Measurements from ENCODE around the gene INPP5B.
"Not testable (repeated sequence)": the region's sequence is repeated elsewhere in the genome, so short reads cannot be mapped to it uniquely, and the experiment has no call there.

The INPP5B gene

GRCh38 chr1:37946703-37947360 is at the start of gene INPP5B:
Gene INPP5B (minus strand): TSS chr1:37947053. CDS start chr1:37946308, 745 bp downstream.
- DNase-seq = peak; percentile 84

DNA sequence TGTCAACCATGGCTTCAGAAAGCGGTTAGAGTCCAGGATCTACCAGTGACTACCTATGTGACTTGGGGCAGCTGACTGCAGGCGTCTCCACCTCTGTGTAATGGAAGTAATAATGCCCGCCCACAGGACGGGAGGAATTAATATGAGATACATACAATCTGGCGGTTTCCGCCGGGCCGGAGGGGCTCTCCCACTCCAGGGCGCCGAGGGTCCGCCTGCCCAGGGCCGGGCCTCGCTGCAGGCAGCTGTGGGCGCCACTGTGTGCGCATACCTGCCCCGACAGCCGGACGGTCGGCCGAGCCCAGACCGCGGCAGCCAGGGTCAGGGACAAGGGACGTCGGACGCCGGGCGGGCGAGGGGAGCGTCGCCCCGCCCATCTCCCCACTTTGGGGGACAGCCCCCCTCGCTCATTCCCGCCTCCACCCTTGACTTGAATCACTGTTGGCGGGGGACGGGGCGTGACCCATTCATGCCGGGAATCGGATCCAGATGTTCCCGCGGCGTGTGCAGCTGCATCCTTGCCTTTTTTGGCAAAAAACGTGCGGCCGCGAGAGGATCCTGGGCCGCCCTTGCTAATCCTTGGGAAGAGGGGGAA is 49.0 kb upstream of the INPP5B start:
- peak; percentile 32 for DNase-seq

GRCh38 chr1:37994886-37995566 is 48.2 kb upstream of the INPP5B start:
- peak; percentile 33 for DNase-seq

DNA sequence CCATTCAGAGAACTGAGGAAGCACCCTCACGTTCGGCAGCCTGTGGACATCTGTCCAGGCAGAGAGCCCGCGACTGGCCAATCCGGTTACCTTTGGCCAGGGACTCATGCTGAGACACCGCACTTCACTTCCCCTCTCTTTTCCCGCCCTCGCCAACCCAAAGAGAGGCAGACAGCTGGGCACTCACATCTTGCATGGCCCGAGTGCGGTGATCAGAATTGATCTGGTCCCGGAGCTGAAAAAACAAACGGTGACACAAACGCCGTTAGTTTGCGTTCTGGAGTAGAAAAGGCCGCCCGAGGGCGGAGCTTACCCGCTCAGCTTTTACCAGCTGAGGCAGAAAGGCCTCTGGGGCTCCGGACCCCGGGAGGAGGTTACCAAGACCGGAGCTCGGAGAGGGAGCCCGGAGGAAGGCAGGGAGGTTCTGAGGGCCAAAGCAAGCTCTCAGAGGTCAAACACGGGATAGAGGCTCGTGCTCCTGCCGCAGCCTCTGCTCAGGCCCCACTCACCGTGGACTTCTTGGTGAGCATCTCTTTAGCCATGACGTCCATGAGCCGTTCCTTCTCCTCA is 42.6 kb upstream of the INPP5B start:
- peak; percentile 60 for DNase-seq

DNA sequence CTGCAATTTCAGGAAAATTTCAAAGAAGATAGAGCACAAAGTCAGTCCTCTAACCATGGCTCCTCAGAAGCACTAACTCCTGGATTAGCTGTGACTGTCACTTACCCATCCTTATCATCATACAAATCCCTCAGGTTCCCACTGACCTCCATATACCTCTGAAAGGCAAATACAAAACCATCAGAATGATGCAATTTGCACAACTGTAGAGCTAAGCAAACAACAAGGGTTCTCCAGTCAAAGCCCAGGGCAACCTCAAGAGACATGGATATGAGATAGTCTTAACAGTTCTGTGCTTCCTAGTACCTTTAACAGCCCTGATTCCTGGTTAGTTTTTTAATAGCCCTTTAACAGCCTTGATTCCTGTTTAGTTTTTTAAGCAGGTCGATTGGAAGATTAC is 40.8 kb upstream of the INPP5B start:
- DNase-seq = no peak

- no peak for DNase-seq
Measured at GRCh38 chr1:37983546-37983945, 36.7 kb upstream of the INPP5B start.

DNA sequence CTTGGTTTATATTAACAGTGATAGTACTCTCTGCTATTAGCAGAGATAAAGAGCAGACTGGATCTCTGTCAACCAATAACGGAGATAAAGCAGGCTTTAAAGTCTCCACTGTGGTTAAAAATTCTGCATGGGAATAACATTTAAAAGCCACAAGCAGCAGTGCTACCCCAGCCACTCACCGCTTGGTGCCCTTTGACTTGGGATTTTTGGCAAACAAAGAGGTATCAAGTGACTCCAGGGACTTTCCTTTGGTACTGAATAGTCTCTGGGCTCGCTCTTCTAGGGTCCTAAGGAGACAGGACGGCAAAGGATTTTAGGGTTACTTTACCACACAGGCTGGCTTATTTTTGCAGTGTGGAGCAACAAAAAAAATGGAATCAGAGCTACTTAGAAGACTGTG is 31.7 kb upstream of the INPP5B start:
- no peak for DNase-seq

GRCh38 chr1:37975083-37975482 is 28.2 kb upstream of the INPP5B start:
- DNase-seq = not testable (repeated sequence)

DNA sequence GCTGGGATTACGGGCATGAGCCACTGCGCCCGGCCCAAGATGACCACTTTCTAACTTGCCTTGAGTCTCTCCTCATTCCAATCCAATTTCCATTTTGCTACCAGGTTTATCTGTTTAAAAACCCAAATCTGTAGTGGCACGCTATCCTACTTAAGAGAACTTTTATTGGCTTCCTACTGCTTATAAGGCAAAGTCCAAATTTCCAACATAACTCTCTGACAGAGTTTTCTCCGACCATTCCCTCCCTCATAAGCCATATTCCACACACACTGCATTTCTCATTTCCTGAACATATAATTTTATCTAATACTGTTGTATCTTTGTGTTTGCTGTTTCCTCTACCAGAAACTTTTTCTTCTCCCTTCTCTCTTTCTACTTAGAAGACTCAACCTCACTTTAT is 27.7 kb upstream of the INPP5B start:
- DNase-seq = no peak

- not testable (repeated sequence) for DNase-seq
Measured at GRCh38 chr1:37973684-37974083, 26.8 kb upstream of the INPP5B start.

DNA sequence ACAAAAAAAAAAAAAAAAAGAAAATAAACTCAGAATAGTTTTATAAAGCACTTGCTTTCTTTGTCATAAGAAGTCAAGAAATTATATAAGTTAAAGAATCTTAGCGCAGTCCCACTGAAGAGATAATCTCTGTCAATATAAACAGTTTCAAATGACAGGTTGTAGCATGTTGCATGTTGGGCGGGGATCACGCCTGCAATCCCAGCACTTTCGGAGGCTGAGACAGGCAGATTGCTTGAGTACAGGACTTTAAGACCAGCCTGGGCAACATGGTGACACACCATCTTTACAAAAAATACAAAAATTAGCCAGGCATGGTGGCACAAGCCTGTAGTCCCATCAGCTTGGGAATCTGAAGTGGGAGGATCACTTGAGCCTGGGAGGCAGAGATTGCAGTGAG is 18.4 kb upstream of the INPP5B start:
- no peak for DNase-seq

DNA sequence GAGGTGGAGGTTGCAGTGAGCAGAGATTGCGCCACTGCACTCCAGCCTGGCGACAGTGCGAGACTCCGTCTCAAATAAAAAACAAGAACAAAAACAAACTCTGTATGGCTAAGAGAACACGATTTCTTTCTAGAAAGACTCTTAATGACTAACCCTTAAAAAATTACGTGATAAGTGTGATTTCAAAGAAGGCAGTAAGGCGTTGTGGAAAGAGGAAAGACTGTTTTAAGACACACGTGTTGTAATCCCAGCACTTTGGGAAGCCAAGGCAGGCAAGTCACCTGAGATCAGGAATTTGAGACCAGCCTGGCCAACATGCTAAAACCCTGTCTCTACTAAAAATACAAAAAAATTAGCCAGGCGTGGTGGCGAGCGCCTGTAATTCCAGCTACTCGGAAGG is 17.3 kb upstream of the INPP5B start:
- not testable (repeated sequence) for DNase-seq

- DNase-seq = no peak
Measured at GRCh38 chr1:37958690-37959089, 11.8 kb upstream of the INPP5B start.

- DNase-seq = no peak
Measured at GRCh38 chr1:37955685-37956084, 8.8 kb upstream of the INPP5B start.

GRCh38 chr1:37954316-37954971 is 7.6 kb upstream of the INPP5B start:
- no peak for DNase-seq

DNA sequence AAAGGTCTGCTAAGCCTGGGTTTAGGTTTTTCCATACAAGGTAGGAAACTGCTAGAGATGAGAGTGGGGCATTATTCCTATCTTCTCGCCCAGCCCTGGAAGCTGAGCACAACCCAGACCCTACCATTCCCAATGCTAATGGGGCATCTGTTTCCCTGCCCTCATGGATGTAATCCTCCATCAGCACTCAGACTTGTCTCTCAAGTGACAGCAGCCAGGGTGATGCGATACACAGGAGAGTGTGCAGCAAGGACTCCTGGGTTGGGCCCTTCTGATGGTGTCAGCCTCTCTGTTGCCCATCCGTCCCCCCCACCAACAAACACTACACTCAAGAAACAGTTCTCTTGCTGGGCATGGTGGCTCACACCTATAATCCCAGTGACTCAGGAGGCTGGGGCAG is 5.9 kb upstream of the INPP5B start:
- no peak for DNase-seq

DNA sequence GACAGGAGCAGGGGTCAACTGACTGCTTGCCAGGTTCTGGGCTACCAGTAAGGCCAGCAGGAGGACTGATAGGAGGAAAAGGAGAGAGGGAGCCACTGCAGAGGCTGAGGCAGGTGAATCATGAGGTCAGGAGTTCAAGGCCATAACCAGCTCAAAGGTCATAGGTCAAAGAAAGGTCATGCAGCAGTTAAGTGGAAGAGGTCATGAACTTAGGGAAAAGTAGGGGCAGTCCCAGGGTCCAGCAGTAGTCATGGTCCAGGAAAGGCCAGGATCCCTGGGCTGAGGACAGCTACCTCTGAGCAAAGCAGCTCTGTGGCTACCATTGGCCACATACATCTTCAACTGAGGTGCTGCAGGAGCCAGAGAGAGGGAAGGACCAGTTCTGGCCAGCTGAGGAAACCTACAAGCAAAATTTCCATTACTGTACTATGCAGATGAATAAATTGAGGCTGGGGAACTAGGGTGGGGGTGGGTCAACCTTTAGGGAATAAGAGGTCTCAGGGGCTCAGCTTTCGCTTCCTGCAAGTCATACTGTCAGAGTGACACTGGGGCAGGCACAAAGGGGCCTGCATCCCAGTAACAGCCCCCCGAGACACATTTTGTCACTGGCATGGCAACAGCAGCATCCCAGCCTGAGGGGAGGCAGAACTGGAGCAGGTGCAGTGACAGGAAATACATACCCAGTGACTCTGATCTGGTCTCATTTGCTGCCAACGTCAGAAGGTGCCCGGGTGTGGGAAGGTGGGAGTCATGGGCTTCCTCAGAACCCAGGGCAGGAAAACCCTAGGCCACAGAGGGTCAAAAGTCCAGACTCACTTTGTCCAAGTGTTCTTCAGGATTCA is 5.2 kb upstream of the INPP5B start:
- DNase-seq = no peak

- DNase-seq = no peak
Measured at GRCh38 chr1:37951041-37951782, 4.4 kb upstream of the INPP5B start.

- DNase-seq = no peak
Measured at GRCh38 chr1:37949524-37950152, 2.8 kb upstream of the INPP5B start.

DNA sequence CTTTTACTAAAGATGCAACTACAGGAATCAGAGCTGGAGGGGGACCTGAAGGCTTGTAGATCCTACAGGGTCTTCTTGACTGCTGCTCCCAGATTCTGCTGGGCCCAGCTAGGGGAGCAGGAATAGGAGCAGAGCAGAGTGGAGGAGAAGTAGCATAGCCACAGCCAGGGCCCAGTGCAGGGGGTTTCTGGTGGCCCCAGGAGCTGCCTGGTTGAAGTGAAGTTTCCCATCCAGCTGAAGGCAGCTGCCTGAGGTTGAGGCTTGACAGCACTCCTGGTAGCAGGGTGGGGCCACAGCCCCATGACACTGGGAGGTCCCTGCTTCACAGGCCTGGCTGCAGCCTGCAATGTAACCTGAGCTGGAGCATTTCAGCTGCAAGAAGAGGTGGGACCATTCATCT is 2.0 kb upstream of the INPP5B start:
- no peak for DNase-seq

GRCh38 chr1:37948166-37948565 is 1.3 kb upstream of the INPP5B start:
- no peak for DNase-seq

Data from CD4-positive, alpha-beta T cell treated with Interleukin-17A for 4 hours (primary cell).